H1 (cell line): Measurements from ENCODE around the gene GAMT. TPM values are rescaled to one million over a fixed set of nuclear protein-coding genes. Genes with fewer than 3 reads are reported as not detected.

ENCODE experiments used
- CTCF ChIA-PET: fragments of 300-600 bp; sonication (Branson Sonifier 250); formaldehyde crosslinking; loops from one replicate; lab custom pipeline; 2021; ENCODE audit not compliant: partially characterized antibody; lab: Charles Lee
- POLR2A ChIA-PET: fragments of 300-600 bp; sonication (Branson Sonifier 250); formaldehyde crosslinking; loops from one replicate; lab custom pipeline; 2021; ENCODE audit warnings: inconsistent platforms; ENCODE audit not compliant: partially characterized antibody; lab: Charles Lee
- DNase-seq, 2 experiments: peaks; one replicate each; pipeline versions ENCODE4 v3.0.0 to v3.0.0-alpha.2; 2010 to 2022; ENCODE audit warnings: low spot score in 2 of 2, low read depth in 1 of 2, mixed read lengths in 1 of 2
- FAIRE-seq: peaks from 2 replicates; lab custom pipeline; 2011; peaks lifted over from hg19 to GRCh38; lab: Jason Lieb, UNC
- H2AFZ ChIP-seq: 2 replicates; pipeline ENCODE4 v1.8.1; 2012; ENCODE audit warnings: low read length, inconsistent platforms
- H2AK5ac ChIP-seq: 2 replicates; pipeline ENCODE4 v1.6.1; 2013; ENCODE audit warnings: low read depth, low read length
- H2BK120ac ChIP-seq: replicated peaks from 2 replicates; pipeline ENCODE3; 2013; ENCODE audit warnings: low read depth, low read length, inconsistent platforms
- H2BK12ac ChIP-seq: 2 replicates; pipeline ENCODE4 v1.6.1; 2013; ENCODE audit warnings: low read depth, low read length
- H2BK15ac ChIP-seq: 2 replicates; pipeline ENCODE4 v1.6.1; 2013; ENCODE audit warnings: low read length
- H2BK20ac ChIP-seq: 2 replicates; pipeline ENCODE4 v1.6.1; 2013; ENCODE audit warnings: low read length
- H2BK5ac ChIP-seq: 2 replicates; pipeline ENCODE4 v1.6.1; 2013; ENCODE audit warnings: low read depth, low read length
- H3K14ac ChIP-seq: 2 replicates; pipeline ENCODE4 v1.6.1; 2013; ENCODE audit warnings: inconsistent platforms; ENCODE audit not compliant: insufficient read length
- H3K18ac ChIP-seq: 2 replicates; pipeline ENCODE4 v1.6.1; 2013; ENCODE audit warnings: low read length; ENCODE audit errors: extremely low read depth
- H3K23ac ChIP-seq: 2 replicates; pipeline ENCODE4 v1.6.1; 2013; ENCODE audit warnings: inconsistent platforms; ENCODE audit not compliant: insufficient read length
- H3K23me2 ChIP-seq: 2 replicates; pipeline ENCODE4 v1.6.1; 2013; ENCODE audit warnings: low read depth, low read length
- H3K27ac ChIP-seq: 2 replicates; pipeline ENCODE4 v1.6.1; 2011; ENCODE audit warnings: low read depth, low read length, inconsistent platforms
- H3K27me3 ChIP-seq, 4 experiments: replicated peaks in 1 of 4; 1 replicate in 1 of 4; 2 replicates in 3 of 4; pipeline versions ENCODE4 v1.6.1 to v1.8.1; 2011 to 2013; ENCODE audit warnings: low read length in 3 of 4, mild to moderate bottlenecking in 3 of 4, inconsistent platforms in 2 of 4, mixed read lengths in 2 of 4, moderate library complexity in 1 of 4; ENCODE audit not compliant: control insufficient read depth in 3 of 4, insufficient read depth in 3 of 4; ENCODE audit errors: extremely low read depth in 1 of 4
- H3K36me3 ChIP-seq, 4 experiments: 2 replicates each; pipeline versions ENCODE4 v1.6.1 to v1.8.1; 2011 to 2013; ENCODE audit warnings: mild to moderate bottlenecking in 4 of 4, low read length in 3 of 4, moderate library complexity in 2 of 4, control low read depth in 1 of 4, inconsistent platforms in 1 of 4; ENCODE audit not compliant: insufficient read depth in 4 of 4, control insufficient read depth in 2 of 4
- H3K4ac ChIP-seq: replicated peaks from 2 replicates; pipeline ENCODE3; 2013; ENCODE audit warnings: low read length, low read depth, mixed read lengths, inconsistent platforms; ENCODE audit not compliant: insufficient read length
- H3K4me1 ChIP-seq, 4 experiments: replicated peaks in 1 of 4; 1 replicate in 1 of 4; 2 replicates in 3 of 4; pipeline versions ENCODE4 v1.6.1 to v1.8.1; 2011 to 2013; ENCODE audit warnings: low read length in 3 of 4, inconsistent platforms in 2 of 4, mixed read lengths in 1 of 4; ENCODE audit not compliant: insufficient read depth in 4 of 4, control insufficient read depth in 3 of 4
- H3K4me2 ChIP-seq, 2 experiments: 2 replicates each; pipeline versions ENCODE4 v1.6.1 to v1.8.1; 2011 to 2013; ENCODE audit warnings: low read depth in 2 of 2, low read length in 2 of 2, control low read depth in 1 of 2, inconsistent platforms in 1 of 2, mild to moderate bottlenecking in 1 of 2; ENCODE audit not compliant: insufficient read depth in 1 of 2
- H3K4me3 ChIP-seq, 4 experiments: fragments of 200-600, 300-600 bp in 1 of 4; sonication (generic), shearing (Covaris generic), sonication (Bioruptor Twin) in 1 of 4; 2 replicates each; pipeline versions ENCODE4 v1.5.1 to v1.8.1; 2011 to 2016; ENCODE audit warnings: low read length in 4 of 4, low read depth in 3 of 4, control low read depth in 2 of 4, inconsistent platforms in 2 of 4, mild to moderate bottlenecking in 2 of 4, mixed read lengths in 1 of 4, moderate library complexity in 1 of 4; ENCODE audit not compliant: insufficient read depth in 2 of 4; ENCODE audit errors: extremely low read depth in 1 of 4
- H3K56ac ChIP-seq: replicated peaks from 2 replicates; pipeline ENCODE3; 2013; ENCODE audit warnings: low read depth, mild to moderate bottlenecking, mixed read lengths, low read length, inconsistent platforms; ENCODE audit not compliant: insufficient read length
- H3K79me1 ChIP-seq: 2 replicates; pipeline ENCODE4 v1.6.1; 2013; ENCODE audit warnings: low read depth, low read length, control low read depth
- H3K79me2 ChIP-seq, 2 experiments: 2 replicates each; pipeline versions ENCODE4 v1.6.1 to v1.8.1; 2012 to 2013; ENCODE audit warnings: low read length in 2 of 2, mild to moderate bottlenecking in 2 of 2, inconsistent platforms in 1 of 2; ENCODE audit not compliant: insufficient read depth in 2 of 2, control insufficient read depth in 1 of 2
- H3K9ac ChIP-seq, 4 experiments: replicated peaks in 1 of 4; 1 replicate in 1 of 4; 2 replicates in 3 of 4; pipeline versions ENCODE4 v1.6.1 to v1.8.1; 2011 to 2013; ENCODE audit warnings: low read depth in 3 of 4, low read length in 3 of 4, control low read depth in 2 of 4, mild to moderate bottlenecking in 2 of 4, moderate library complexity in 2 of 4, inconsistent platforms in 1 of 4; ENCODE audit errors: extremely low read depth in 1 of 4
- H3K9me3 ChIP-seq, 2 experiments: 2 replicates each; pipeline versions ENCODE4 v1.6.1 to v1.8.1; 2012 to 2013; ENCODE audit warnings: mild to moderate bottlenecking in 2 of 2, moderate library complexity in 2 of 2, control low read depth in 1 of 2, inconsistent platforms in 1 of 2, low read depth in 1 of 2, low read length in 1 of 2, mixed read lengths in 1 of 2; ENCODE audit not compliant: insufficient read depth in 2 of 2
- H4K20me1 ChIP-seq, 2 experiments: replicated peaks in 1 of 2; 2 replicates each; pipeline versions ENCODE3 to v1.8.1; 2011 to 2013; ENCODE audit warnings: inconsistent platforms in 2 of 2, low read length in 2 of 2, mild to moderate bottlenecking in 1 of 2; ENCODE audit not compliant: insufficient read depth in 2 of 2, control insufficient read depth in 1 of 2
- H4K5ac ChIP-seq: 2 replicates; pipeline ENCODE4 v1.6.1; 2013; ENCODE audit warnings: low read length, low read depth, mixed read lengths, inconsistent platforms; ENCODE audit not compliant: insufficient read length
- H4K8ac ChIP-seq: 2 replicates; pipeline ENCODE4 v1.8.0; 2013; ENCODE audit warnings: mild to moderate bottlenecking, moderate library complexity, low read length, inconsistent platforms; ENCODE audit not compliant: insufficient read depth; ENCODE audit errors: extremely low read depth
- H4K91ac ChIP-seq: replicated peaks from 2 replicates; pipeline ENCODE3; 2013; ENCODE audit warnings: low read length, mixed read lengths, inconsistent platforms; ENCODE audit not compliant: insufficient read length
- BCL11A ChIP-seq, 2 experiments: IDR thresholded peaks; one replicate each; pipeline ENCODE4 v1.6.1; 2011; ENCODE audit warnings: low read depth in 2 of 2, low read length in 2 of 2, mild to moderate bottlenecking in 2 of 2
- CHD2 ChIP-seq: IDR thresholded peaks from 2 replicates; pipeline ENCODE4 v1.6.1; 2012; ENCODE audit warnings: low read length, improper control_type of control experiment
- CTBP2 ChIP-seq: IDR thresholded peaks from 2 replicates; pipeline ENCODE4 v1.7.0; 2011; ENCODE audit warnings: borderline replicate concordance, mild to moderate bottlenecking, moderate library complexity, mixed read lengths, low read length; ENCODE audit not compliant: insufficient read depth, insufficient read length
- CTCF ChIP-seq, 3 experiments: IDR thresholded peaks; 1 replicate in 2 of 3; 2 replicates in 1 of 3; pipeline versions ENCODE4 v1.5.1 to v1.6.1; 2011; ENCODE audit warnings: low read length in 3 of 3, mild to moderate bottlenecking in 3 of 3, inconsistent platforms in 2 of 3, low read depth in 1 of 3, moderate library complexity in 1 of 3; ENCODE audit not compliant: insufficient read depth in 1 of 3; ENCODE audit errors: control extremely low read depth in 1 of 3
- E2F6 ChIP-seq: IDR thresholded peaks from 2 replicates; pipeline ENCODE4 v1.6.1; 2012; ENCODE audit warnings: inconsistent platforms
- EZH2 ChIP-seq: fragments of 200-600 bp; sonication (generic); IDR thresholded peaks from 2 replicates; pipeline ENCODE4 v1.7.1; 2012; ENCODE audit warnings: low read depth, mild to moderate bottlenecking, moderate library complexity, low read length, inconsistent platforms; ENCODE audit not compliant: severe bottlenecking
- FOSL1 ChIP-seq: IDR thresholded peaks from 2 replicates; pipeline ENCODE4 v1.6.1; 2011; ENCODE audit warnings: mild to moderate bottlenecking, low read depth, low read length, moderate library complexity; ENCODE audit not compliant: insufficient read depth
- KDM4A ChIP-seq: IDR thresholded peaks from one replicate; pipeline ENCODE4 v1.7.1; 2012; ENCODE audit warnings: low read depth, mild to moderate bottlenecking, moderate library complexity, low read length, inconsistent platforms; ENCODE audit not compliant: severe bottlenecking
- MAFK ChIP-seq: IDR thresholded peaks from 2 replicates; pipeline ENCODE4 v1.6.1; 2012; ENCODE audit warnings: low read depth, mild to moderate bottlenecking, improper control_type of control experiment, low read length
- SP2 ChIP-seq: IDR thresholded peaks from 2 replicates; pipeline ENCODE4 v1.6.1; 2012; ENCODE audit warnings: mild to moderate bottlenecking, low read length, inconsistent platforms
- TAF7 ChIP-seq: optimal IDR thresholded peaks from 2 replicates; pipeline ENCODE3; 2011; ENCODE audit warnings: low read depth, mild to moderate bottlenecking, inconsistent platforms, low read length, moderate library complexity, borderline replicate concordance
- WGBS, 2 experiments: shearing (Covaris generic) in 1 of 2; methylation state at CpG; one replicate each; pipeline versions ENCODE4 v1.1.6 to v1.1.7; 2013 to 2015; ENCODE audit warnings: low lambda C conversion rate in 2 of 2, mixed read lengths in 2 of 2, inconsistent platforms in 1 of 2, low coverage in 1 of 2, missing lambda C conversion rate in 1 of 2; ENCODE audit not compliant: insufficient replicate concordance in 2 of 2, insufficient coverage in 1 of 2, insufficient read length in 1 of 2; ENCODE audit errors: extremely low coverage in 1 of 2, missing lambda C conversion rate in 1 of 2; 5-methylcytosine and 5-hydroxymethylcytosine counted together
- polyA plus RNA-seq, 7 experiments: library from polyadenylated mRNA; depleted of rRNA in 3 of 7; stranded (reverse) in 5 of 7; unstranded in 2 of 7; fragments of >200 nt in 5 of 7; fragments of 200-250 nt in 2 of 7; gene quantifications; 1 replicate in 5 of 7; 2 replicates in 1 of 7; 4 replicates in 1 of 7; pipeline versions ENCODE4 v1.2.1 to v1.2.3, GENCODE V29; 2011 to 2013; ENCODE audit warnings: missing spikeins in 2 of 7, mixed read lengths in 2 of 7
- total RNA-seq: library from RNA; stranded (reverse); fragmentation: NEBNext Ultra II Directional; extraction: Animal tissue kit (Norgen Biotek cat#: 25700); gene quantifications from 2 replicates; pipeline ENCODE4 v1.2.1, GENCODE V29; 2021

GAMT gene
- total and polyA plus RNA-seq, 2 of the 8 experiments (the other 6 are each of a cell fraction or from before 2014, with no cell fraction given) = 17.2 to 35.6 TPM

DNA sequence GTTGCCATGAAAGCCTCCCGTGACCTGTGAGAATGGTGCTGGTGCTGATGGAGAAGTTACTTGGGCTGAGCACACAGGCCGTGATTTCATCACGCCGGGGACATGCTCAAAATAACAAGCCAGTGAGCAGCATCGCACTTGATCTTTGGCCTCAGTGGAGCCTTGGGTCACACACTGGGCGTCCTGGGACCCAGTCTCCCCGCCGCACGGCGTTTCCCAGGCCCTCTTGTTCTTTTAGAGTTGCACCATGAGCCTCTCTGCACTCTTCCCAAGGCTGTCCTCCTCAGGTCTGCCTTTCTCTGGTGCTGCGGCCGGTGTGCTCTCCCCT, 27.1 kb downstream of the GAMT start:
- WGBS, 2 experiments = 89% methylated on average over 12 of the region's 12 CpGs; no CpG with 5 or more reads in 1 of the 2 experiments
- Histone ChIP-seq H3K27me3 (no peaks in the 10 kb centered on the region), H3K79me1 (peaks cover 2% of the 10 kb centered on the region; the same call in 1 of the 2 replicates), H3K23me2 (no peaks in the 10 kb centered on the region), H2BK120ac (no peak overlapping the region), H3K4me3 (no peak overlapping the region), H3K36me3 (peaks cover 14 to 49% (median 36%) of the 10 kb centered on the region in 4 experiments), H3K56ac (no peak overlapping the region), H2BK12ac (no peak overlapping the region), H2BK5ac (no peak overlapping the region), H4K8ac (no peak overlapping the region), H3K4me2 (no peak overlapping the region), H3K14ac (no peak overlapping the region), H3K23ac (no peak overlapping the region), H2BK20ac (no peak overlapping the region), H2BK15ac (no peak overlapping the region), H2AFZ (no peak overlapping the region), H3K9me3 (no peaks in the 10 kb centered on the region), H3K27ac (no peak overlapping the region), H3K18ac (no peak overlapping the region), H3K4me1 (no peaks in the 10 kb centered on the region; a peak in 1 of 7 replicates), H4K20me1 (peaks cover 0 to 9% of the 10 kb centered on the region in 2 experiments), H4K5ac (no peak overlapping the region), H3K79me2 (no peaks in the 10 kb centered on the region), H4K91ac (no peak overlapping the region), H3K4ac (no peak overlapping the region), H3K9ac (no peak overlapping the region), H2AK5ac (no peak overlapping the region)
- FAIRE-seq (no peak), DNase-seq (no peak)
- CTCF ChIA-PET = interaction anchor here (0.7 kb wide), 1 partner anchor 93 kb away, joined by 3 read pairs; no protein-coding TSS in a partner anchor
- POLR2A ChIA-PET = no interaction called here
- TF ChIP-seq TAF7 (no peak), CTBP2 (no peak), EZH2 (no peak), FOSL1 (no peak), E2F6 (no peak), CTCF (IDR thresholded peaks at IDR 0.05; ENCODE audit: control extremely low read depth in 1 of 3, insufficient read depth in 1 of 3, low read depth in 1 of 3, low read length in 3 of 3) (no peak), CHD2 (no peak), KDM4A (no peak), MAFK (no peak), BCL11A (IDR thresholded peaks at IDR 0.05; ENCODE audit: low read depth in 2 of 2, low read length in 2 of 2) (no peak), SP2 (no peak)
